Activated naive CD4-positive, alpha-beta T cell treated with anti-CD3 and anti-CD28 coated beads, Interleukin-2, amount 50 U/mL, for 72 hours (primary cell): ENCODE results near the gene PRTFDC1. TPM values are rescaled to one million over a fixed set of nuclear protein-coding genes. Genes with fewer than 3 reads are reported as not detected.
A peak's percentile ranks its signal among the peaks of the same experiment; 100 is the strongest.
"Not testable (repeated sequence)": the region's sequence is repeated elsewhere in the genome, so short reads cannot be mapped to it uniquely, and the experiment has no call there.

Experiments
- ATAC-seq, 2 donors: fragments of 150-1000 bp; cut with Tn5 transposase; 2 replicates each; pipeline ENCODE4 v1.10.0; 2021; ENCODE audit warnings: mild to moderate bottlenecking in 2 of 2, moderate library complexity in 2 of 2
- DNase-seq, 2 donors: peaks; one replicate each; pipeline ENCODE4 v3.0.0; 2021 to 2022; ENCODE audit warnings: low spot score in 2 of 2
- H3K27ac Mint-ChIP-seq, 2 donors: one replicate each; pipeline ENCODE4 v1.8.0; 2022; ENCODE audit warnings: mild to moderate bottlenecking in 2 of 2, mixed read lengths in 2 of 2
- H3K36me3 Mint-ChIP-seq, 2 donors: one replicate each; pipeline ENCODE4 v1.8.0; 2022; ENCODE audit warnings: mixed read lengths in 2 of 2
- H3K9me3 Mint-ChIP-seq, 2 donors: one replicate each; pipeline ENCODE4 v1.8.0; 2022; ENCODE audit warnings: mixed read lengths in 2 of 2
- total RNA-seq, 2 donors: library from RNA; stranded (reverse); gene quantifications; one replicate each; pipeline ENCODE4 v1.2.3, GENCODE V29; 2022

Gene PRTFDC1
- total RNA-seq, 2 donors from 2014 or later, result 0.70 to 1.1 TPM

GRCh38 chr10:24851629-24852028 lies 100.8 kb downstream of the PRTFDC1 start:
- DNase-seq (no peak), ATAC-seq (peak in 1 of 2 donors; percentile 38)
- no peaks in the 10 kb centered on the region for H3K36me3 Mint-ChIP-seq
- H3K9me3 Mint-ChIP-seq, result no peaks in the 10 kb centered on the region
- no peak overlapping the region for H3K27ac Mint-ChIP-seq

- ATAC-seq (no peak), DNase-seq (no peak)
- peaks cover 0 to 4% of the 10 kb centered on the region in 2 donors for H3K36me3 Mint-ChIP-seq
- H3K9me3 Mint-ChIP-seq, result no peaks in the 10 kb centered on the region
- H3K27ac Mint-ChIP-seq, result no peak overlapping the region
These were observed 101.6 kb downstream of the PRTFDC1 start for GRCh38 chr10:24850727-24851296.

DNA sequence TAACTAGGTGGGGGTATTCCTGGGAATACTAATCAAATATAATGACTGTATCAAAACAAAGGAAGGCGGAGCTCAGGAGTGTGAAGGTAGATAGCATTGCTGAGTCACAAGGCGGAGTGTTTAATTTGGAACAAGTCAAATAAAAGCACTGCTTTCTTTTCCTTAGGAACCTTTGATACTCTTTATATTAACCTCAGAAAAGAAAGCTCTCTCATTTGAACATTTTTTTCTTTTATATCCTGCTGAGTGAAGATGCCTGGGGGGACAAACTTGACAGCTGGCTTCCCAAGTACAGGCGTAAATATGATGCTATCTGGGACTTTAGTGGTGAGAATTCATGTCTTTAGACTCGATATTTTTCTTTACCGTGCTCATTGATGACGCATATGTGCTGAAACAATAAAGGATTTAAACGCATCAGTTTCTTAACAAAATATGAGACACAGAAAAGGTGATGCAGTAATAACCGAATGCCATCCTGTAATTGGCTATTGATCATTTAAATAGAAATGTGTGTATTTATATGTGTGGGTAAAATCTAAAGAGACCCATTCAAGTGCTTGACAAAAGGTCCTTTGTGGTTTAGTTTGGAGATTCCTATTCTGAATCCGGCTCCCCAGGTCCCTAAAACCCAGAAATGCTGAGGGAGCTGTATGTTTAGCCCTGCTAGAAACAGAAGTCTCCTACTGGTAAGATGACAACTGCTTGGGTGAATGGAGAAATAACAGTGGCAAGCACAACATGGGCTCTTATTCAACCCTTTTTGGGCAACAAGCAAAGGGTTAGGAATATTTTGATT lies 102.7 kb downstream of the PRTFDC1 start:
- DNase-seq (no peak), ATAC-seq (no peak)
- Mint-ChIP-seq H3K36me3 (peaks cover 0 to 4% of the 10 kb centered on the region in 2 donors), H3K27ac (peak overlapping the region in 1 of 2 donors; percentile 47), H3K9me3 (no peaks in the 10 kb centered on the region)

DNA sequence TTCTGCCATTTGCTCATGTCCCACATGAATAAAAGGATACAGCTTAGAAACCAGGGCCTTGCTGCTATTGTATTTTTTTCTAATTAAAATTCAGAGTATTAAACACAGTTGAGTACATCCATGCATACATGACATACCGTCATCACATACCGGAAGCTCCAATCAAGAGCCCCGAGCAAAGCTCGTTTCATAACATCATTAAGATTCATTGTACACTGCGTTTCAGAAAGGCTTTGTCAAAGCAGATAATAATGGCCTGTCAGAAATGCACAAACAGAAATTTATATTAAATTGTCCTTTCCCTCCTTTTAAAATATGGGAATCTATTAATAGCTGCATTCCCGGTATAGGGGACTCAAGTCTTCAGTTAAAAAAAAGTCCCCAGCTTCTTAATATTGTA lies 103.4 kb downstream of the PRTFDC1 start:
- Mint-ChIP-seq H3K36me3 (peaks cover 0 to 4% of the 10 kb centered on the region in 2 donors), H3K27ac (no peak overlapping the region), H3K9me3 (no peaks in the 10 kb centered on the region)
- DNase-seq (no peak), ATAC-seq (no peak)

- DNase-seq (no peak), ATAC-seq (no peak)
- Mint-ChIP-seq H3K27ac (no peak overlapping the region), H3K36me3 (peaks cover 0 to 4% of the 10 kb centered on the region in 2 donors), H3K9me3 (no peaks in the 10 kb centered on the region)
These were observed 104.2 kb downstream of the PRTFDC1 start for GRCh38 chr10:24848195-24848594.

DNA sequence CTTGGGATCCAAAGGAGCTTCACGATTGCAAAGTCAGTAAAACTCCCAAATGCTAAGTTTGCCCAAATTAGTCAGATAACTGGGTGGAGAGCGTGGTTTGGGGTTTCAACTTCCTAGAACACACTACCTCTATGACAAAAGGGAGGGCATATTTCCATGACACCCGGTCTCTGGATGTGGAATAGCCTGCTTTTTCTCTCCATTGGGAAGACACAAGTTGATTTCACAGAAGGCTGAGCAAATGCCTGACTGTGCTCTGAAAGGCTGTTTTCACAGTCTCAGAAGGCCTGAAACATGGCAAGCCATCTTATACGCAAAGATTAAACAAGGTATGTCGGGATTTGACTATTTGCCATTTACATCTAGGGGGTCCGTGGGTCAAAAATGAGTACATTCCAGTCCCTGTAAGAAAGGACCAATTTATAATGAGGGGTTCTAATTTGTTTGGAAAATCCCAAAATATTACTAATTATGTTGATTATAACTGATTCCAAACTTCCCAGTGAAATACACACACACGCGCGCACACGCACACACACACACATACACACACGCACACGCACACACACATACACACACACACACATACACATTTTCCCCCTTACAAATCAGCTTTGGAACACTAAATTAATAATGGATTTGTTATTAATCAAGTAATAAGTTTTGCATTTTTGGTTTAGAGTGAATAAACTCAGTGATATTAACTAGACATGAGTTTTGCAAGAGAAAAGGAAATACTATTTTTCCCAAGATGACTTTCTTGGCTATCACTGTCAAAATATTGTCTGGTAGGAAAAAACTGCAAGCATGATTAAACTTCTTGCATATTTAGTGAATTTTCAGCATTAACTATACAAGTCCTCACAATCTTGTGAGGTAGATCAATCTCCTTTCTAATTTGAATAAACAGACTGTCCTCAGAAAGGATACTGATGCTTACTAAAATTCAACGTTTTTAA lies 105.0 kb downstream of the PRTFDC1 start:
- ATAC-seq, result no peak
- H3K27ac Mint-ChIP-seq, result no peak overlapping the region
- no peaks in the 10 kb centered on the region for H3K9me3 Mint-ChIP-seq
- peaks cover 0 to 4% of the 10 kb centered on the region in 2 donors for H3K36me3 Mint-ChIP-seq
- DNase-seq, result no peak

GRCh38 chr10:24844742-24845141 lies 107.7 kb downstream of the PRTFDC1 start:
- no peak for ATAC-seq

DNA sequence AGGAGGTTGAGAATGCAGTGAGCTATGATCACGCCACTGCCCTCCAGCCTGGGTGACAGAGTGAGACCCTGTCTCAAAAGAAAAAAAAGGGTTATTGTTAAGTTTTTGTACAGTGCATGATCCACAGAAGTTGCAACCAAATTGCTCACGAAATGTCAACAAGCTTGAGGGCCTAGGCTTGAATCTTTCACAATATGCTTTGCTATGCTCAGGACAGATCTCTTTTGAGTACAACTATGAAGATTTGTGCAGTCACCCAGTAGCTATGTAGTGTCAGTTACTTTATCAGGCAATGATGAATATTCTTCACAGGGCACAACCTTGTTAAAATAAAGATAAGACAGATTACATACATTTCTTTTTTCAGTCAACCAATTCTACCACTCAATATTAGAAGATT lies 109.2 kb downstream of the PRTFDC1 start:
- no peak overlapping the region for H3K27ac Mint-ChIP-seq
- peaks cover 0 to 4% of the 10 kb centered on the region in 2 donors for H3K36me3 Mint-ChIP-seq
- ATAC-seq (no peak), DNase-seq (no peak)
- peaks cover 0 to 4% of the 10 kb centered on the region in 2 donors for H3K9me3 Mint-ChIP-seq

More at GRCh38 chr10:24844742-24845141, 107.7 kb downstream of the PRTFDC1 start:
- Mint-ChIP-seq H3K9me3 (peaks cover 0 to 4% of the 10 kb centered on the region in 2 donors), H3K27ac (no peak overlapping the region), H3K36me3 (peaks cover 0 to 4% of the 10 kb centered on the region in 2 donors)
- no peak for DNase-seq

DNA sequence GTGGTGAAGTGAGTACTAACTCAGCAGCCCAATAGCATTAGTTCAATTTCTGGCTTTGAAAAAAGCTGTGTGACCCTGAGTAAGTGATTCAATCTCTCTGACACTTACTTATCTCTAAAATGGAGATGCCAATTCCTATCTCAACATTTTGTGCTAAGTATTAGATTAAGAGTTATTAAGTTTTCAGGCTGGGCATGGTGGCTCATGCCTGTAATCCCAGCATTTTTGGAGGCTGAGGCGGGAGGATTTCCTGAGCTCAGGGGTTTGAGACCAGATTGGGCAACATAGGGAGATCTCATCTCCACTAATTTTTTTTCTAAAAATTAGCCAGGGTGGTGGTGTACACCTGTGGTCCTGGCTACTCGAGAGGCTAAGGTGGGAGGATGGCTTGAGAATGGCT lies 109.5 kb downstream of the PRTFDC1 start:
- Mint-ChIP-seq H3K36me3 (peaks cover 0 to 4% of the 10 kb centered on the region in 2 donors), H3K27ac (no peak overlapping the region), H3K9me3 (peaks cover 0 to 4% of the 10 kb centered on the region in 2 donors)
- DNase-seq (no peak), ATAC-seq (no peak)

DNA sequence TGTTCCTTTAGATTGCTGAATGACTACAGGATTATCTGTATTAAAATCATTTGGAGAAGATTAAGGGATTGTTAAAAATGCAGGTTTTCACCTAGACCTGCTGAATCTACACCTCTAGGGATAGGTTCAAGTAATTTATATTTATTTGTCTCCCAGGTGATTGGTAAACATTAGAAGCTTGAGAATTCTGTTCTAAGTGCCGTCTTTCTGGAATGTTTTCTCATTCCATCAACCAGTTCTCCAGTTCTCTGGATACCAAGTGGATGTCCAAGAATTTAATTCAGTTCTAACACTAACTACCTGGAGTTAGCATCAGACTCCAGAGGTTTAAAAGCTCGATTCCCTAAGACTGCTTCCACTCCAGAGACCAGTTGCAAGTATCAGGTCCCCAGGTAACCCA lies 110.9 kb downstream of the PRTFDC1 start:
- ATAC-seq, result no peak
- no peak for DNase-seq
- H3K36me3 Mint-ChIP-seq, result peaks cover 2 to 10% of the 10 kb centered on the region in 2 donors
- no peak overlapping the region for H3K27ac Mint-ChIP-seq
- H3K9me3 Mint-ChIP-seq, result peaks cover 2 to 13% of the 10 kb centered on the region in 2 donors

GRCh38 chr10:24840784-24841183 lies 111.6 kb downstream of the PRTFDC1 start:
- H3K27ac Mint-ChIP-seq, result no peak overlapping the region
- H3K36me3 Mint-ChIP-seq, result peaks cover 8 to 10% of the 10 kb centered on the region in 2 donors
- DNase-seq (no peak), ATAC-seq (no peak)
- H3K9me3 Mint-ChIP-seq, result peaks cover 8 to 13% of the 10 kb centered on the region in 2 donors

GRCh38 chr10:24837781-24838180 lies 114.6 kb downstream of the PRTFDC1 start:
- not testable (repeated sequence) for DNase-seq, H3K27ac Mint-ChIP-seq, H3K36me3 Mint-ChIP-seq, ATAC-seq
- H3K9me3 Mint-ChIP-seq, result peaks cover 8 to 13% of the 10 kb centered on the region in 2 donors

GRCh38 chr10:24834869-24835268 lies 117.5 kb downstream of the PRTFDC1 start:
- no peak for ATAC-seq
- peaks cover 8 to 10% of the 10 kb centered on the region in 2 donors for H3K36me3 Mint-ChIP-seq
- peaks cover 8 to 9% of the 10 kb centered on the region in 2 donors for H3K9me3 Mint-ChIP-seq
- no peak for DNase-seq
- no peak overlapping the region for H3K27ac Mint-ChIP-seq

DNA sequence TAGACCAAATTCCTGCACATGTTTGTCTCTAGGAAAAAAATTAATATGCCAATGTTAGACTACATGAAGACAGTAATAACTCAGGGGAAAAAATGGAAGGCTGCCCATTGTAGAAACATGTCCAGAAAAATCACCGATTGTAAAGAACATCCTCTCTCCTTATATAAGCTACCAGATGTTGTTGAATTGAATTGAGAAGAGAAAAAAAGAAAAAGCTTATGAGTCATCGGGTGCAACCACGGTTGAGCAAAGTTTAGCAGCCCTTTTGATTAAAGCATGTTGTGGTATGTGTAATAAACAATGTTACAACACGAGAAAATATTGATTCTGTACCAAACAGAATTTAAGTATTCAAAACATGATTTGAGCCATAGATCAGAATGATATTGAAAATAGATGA lies 126.4 kb downstream of the PRTFDC1 start:
- DNase-seq, result no peak
- Mint-ChIP-seq H3K27ac (no peak overlapping the region), H3K36me3 (no peaks in the 10 kb centered on the region)

GRCh38 chr10:24825551-24825950 lies 126.9 kb downstream of the PRTFDC1 start:
- Mint-ChIP-seq H3K36me3 (no peaks in the 10 kb centered on the region), H3K27ac (peak overlapping the region in 1 of 2 donors; percentile 82), H3K9me3 (peaks cover 0 to 4% of the 10 kb centered on the region in 2 donors)
- DNase-seq, result no peak
- ATAC-seq, result peak in 1 of 2 donors; percentile 31

More for the DNA sequence above, 126.4 kb downstream of the PRTFDC1 start:
- peak in 1 of 2 donors; percentile 42 for ATAC-seq
- peaks cover 0 to 4% of the 10 kb centered on the region in 2 donors for H3K9me3 Mint-ChIP-seq

- H3K36me3 Mint-ChIP-seq, result no peaks in the 10 kb centered on the region
- H3K27ac Mint-ChIP-seq, result no peak overlapping the region
- ATAC-seq (no peak), DNase-seq (no peak)
- peaks cover 0 to 4% of the 10 kb centered on the region in 2 donors for H3K9me3 Mint-ChIP-seq
These were observed 127.9 kb downstream of the PRTFDC1 start for GRCh38 chr10:24824536-24824935.
